PFSK-1 (cell line): ENCODE measurements around the gene OR5A1.

Experiments used
- FOXP2 ChIP-seq: optimal IDR thresholded peaks from 2 replicates; pipeline ENCODE3; 2011; ENCODE audit warnings: borderline replicate concordance, control low read depth, inconsistent platforms; ENCODE audit not compliant: insufficient read depth; ENCODE audit errors: extremely low read length, extremely low read depth
- POLR2AphosphoS5 ChIP-seq: IDR thresholded peaks from 2 replicates; pipeline ENCODE4 v1.6.1; 2012; ENCODE audit warnings: low read depth, mild to moderate bottlenecking, control low read depth, low read length, moderate library complexity
- REST ChIP-seq, 2 experiments: IDR thresholded peaks; 2 replicates each; pipeline versions ENCODE4 v1.6.1 to v1.8.0; 2011 to 2012; ENCODE audit warnings: low read depth in 2 of 2, low read length in 2 of 2, control low read depth in 1 of 2, inconsistent platforms in 1 of 2, mild to moderate bottlenecking in 1 of 2, moderate library complexity in 1 of 2; ENCODE audit not compliant: insufficient read depth in 1 of 2
- SIN3A ChIP-seq: IDR thresholded peaks from 2 replicates; pipeline ENCODE4 v1.6.1; 2012; ENCODE audit warnings: mild to moderate bottlenecking, low read length, moderate library complexity, borderline replicate concordance; ENCODE audit not compliant: insufficient read depth
- TAF1 ChIP-seq: IDR thresholded peaks from 2 replicates; pipeline ENCODE4 v1.6.1; 2012; ENCODE audit warnings: low read length, control low read depth, borderline replicate concordance; ENCODE audit not compliant: insufficient read depth

OR5A1 gene

GRCh38 chr11:59437770-59438169 lies 1.5 kb downstream of the OR5A1 start:
- no peak for TF ChIP-seq POLR2AphosphoS5
- TF ChIP-seq FOXP2, result no peak
- no peak for TF ChIP-seq SIN3A
- no peak for TF ChIP-seq TAF1
- no peak for TF ChIP-seq REST (IDR thresholded peaks at IDR 0.05; ENCODE audit: insufficient read depth in 1 of 2, low read depth in 2 of 2, low read length in 2 of 2)

GRCh38 chr11:59448484-59448883 lies 12.2 kb downstream of the OR5A1 start:
- TF ChIP-seq FOXP2 (no peak), REST (IDR thresholded peaks at IDR 0.05; ENCODE audit: insufficient read depth in 1 of 2, low read depth in 2 of 2, low read length in 2 of 2) (no peak), POLR2AphosphoS5 (no peak), TAF1 (no peak), SIN3A (no peak)

- TF ChIP-seq POLR2AphosphoS5 (no peak), REST (IDR thresholded peaks at IDR 0.05; ENCODE audit: insufficient read depth in 1 of 2, low read depth in 2 of 2, low read length in 2 of 2) (no peak), SIN3A (no peak), TAF1 (no peak), FOXP2 (no peak)
Observed at GRCh38 chr11:59456661-59457060, 20.4 kb downstream of the OR5A1 start, which contains the start of gene OR4D6. Gene OR4D6 (plus strand): TSS chr11:59456961. CDS start chr11:59456961, 0 bp downstream.

GRCh38 chr11:59459916-59460315 lies 23.6 kb downstream of the OR5A1 start:
- TF ChIP-seq TAF1, result no peak
- no peak for TF ChIP-seq FOXP2
- TF ChIP-seq SIN3A, result no peak
- no peak for TF ChIP-seq POLR2AphosphoS5
- no peak for TF ChIP-seq REST (IDR thresholded peaks at IDR 0.05; ENCODE audit: insufficient read depth in 1 of 2, low read depth in 2 of 2, low read length in 2 of 2)

- no peak for TF ChIP-seq TAF1
- no peak for TF ChIP-seq REST (IDR thresholded peaks at IDR 0.05; ENCODE audit: insufficient read depth in 1 of 2, low read depth in 2 of 2, low read length in 2 of 2)
- TF ChIP-seq SIN3A, result no peak
- TF ChIP-seq FOXP2, result no peak
- TF ChIP-seq POLR2AphosphoS5, result no peak
Observed at GRCh38 chr11:59463190-59463641, 26.9 kb downstream of the OR5A1 start.
